Mesendoderm (in vitro differentiated cells): Measurements from ENCODE around the gene RBM19.
"Not testable (repeated sequence)": the region's sequence is repeated elsewhere in the genome, so short reads cannot be mapped to it uniquely, and the experiment has no call there.

Experiments used
- DNase-seq: peaks from one replicate; pipeline ENCODE4 v3.0.0; 2013
- H2AK5ac ChIP-seq: 2 replicates; pipeline ENCODE4 v1.6.1; 2013; ENCODE audit warnings: low read length, inconsistent platforms
- H2BK120ac ChIP-seq: 2 replicates; pipeline ENCODE4 v1.6.1; 2013; ENCODE audit warnings: low read depth, mild to moderate bottlenecking, low read length, moderate library complexity, mixed read lengths
- H2BK15ac ChIP-seq: replicated peaks from 2 replicates; pipeline ENCODE4 v1.6.1; 2013; ENCODE audit warnings: low read depth, mild to moderate bottlenecking, moderate library complexity
- H2BK5ac ChIP-seq: 2 replicates; pipeline ENCODE4 v1.6.1; 2013; ENCODE audit warnings: low read length, inconsistent platforms
- H3K18ac ChIP-seq: 2 replicates; pipeline ENCODE4 v1.6.1; 2013; ENCODE audit warnings: mild to moderate bottlenecking, low read length, mixed read lengths
- H3K23ac ChIP-seq: one replicate; pipeline ENCODE4 v1.6.1; 2013; ENCODE audit warnings: low read length
- H3K27ac ChIP-seq: 2 replicates; pipeline ENCODE4 v1.5.1; 2013; ENCODE audit warnings: low read depth, mild to moderate bottlenecking, inconsistent platforms, low read length, moderate library complexity
- H3K27me3 ChIP-seq: 2 replicates; pipeline ENCODE4 v1.6.1; 2013; ENCODE audit warnings: low read length, control low read depth, mild to moderate bottlenecking, inconsistent platforms; ENCODE audit not compliant: insufficient read depth, poor library complexity
- H3K36me3 ChIP-seq: 2 replicates; pipeline ENCODE4 v1.6.1; 2013; ENCODE audit warnings: low read length, inconsistent platforms; ENCODE audit not compliant: control insufficient read depth, insufficient read depth
- H3K4ac ChIP-seq: one replicate; pipeline ENCODE4 v1.6.1; 2013; ENCODE audit warnings: low read depth, mild to moderate bottlenecking, low read length, moderate library complexity
- H3K4me1 ChIP-seq: 2 replicates; pipeline ENCODE4 v1.6.1; 2013; ENCODE audit warnings: low read depth, low read length, inconsistent platforms; ENCODE audit not compliant: control insufficient read depth
- H3K4me2 ChIP-seq: 2 replicates; pipeline ENCODE4 v1.6.1; 2013; ENCODE audit warnings: low read length
- H3K4me3 ChIP-seq: 2 replicates; pipeline ENCODE4 v1.5.1; 2013; ENCODE audit warnings: mild to moderate bottlenecking, low read length
- H3K56ac ChIP-seq: one replicate; pipeline ENCODE4 v1.6.1; 2013; ENCODE audit warnings: low read length
- H3K79me1 ChIP-seq: 2 replicates; pipeline ENCODE4 v1.6.1; 2013; ENCODE audit warnings: low read length, inconsistent platforms
- H3K79me2 ChIP-seq: 2 replicates; pipeline ENCODE4 v1.6.1; 2013; ENCODE audit warnings: mild to moderate bottlenecking, low read length; ENCODE audit not compliant: control insufficient read depth, insufficient read depth
- H3K9ac ChIP-seq: 2 replicates; pipeline ENCODE4 v1.6.1; 2013; ENCODE audit warnings: low read length, inconsistent platforms
- H4K5ac ChIP-seq: one replicate; pipeline ENCODE4 v1.6.1; 2013; ENCODE audit warnings: low read length
- H4K8ac ChIP-seq: one replicate; pipeline ENCODE4 v1.6.1; 2013; ENCODE audit warnings: low read depth, mild to moderate bottlenecking, control low read depth, low read length, moderate library complexity
- WGBS: extraction: QIAGEN DNeasy Blood & Tissue Kit; methylation state at CpG from one replicate; pipeline ENCODE4 v1.1.7; 2013; ENCODE audit warnings: low lambda C conversion rate, missing lambda C conversion rate; ENCODE audit not compliant: insufficient coverage; ENCODE audit errors: extremely low coverage; 5-methylcytosine and 5-hydroxymethylcytosine counted together

RBM19 gene

GRCh38 chr12:113905829-113906228 lies 60.3 kb downstream of the RBM19 start:
- H3K4ac ChIP-seq, result no peak overlapping the region
- no peak overlapping the region for H4K8ac ChIP-seq
- no peak overlapping the region for H2BK5ac ChIP-seq
- no peak overlapping the region for H4K5ac ChIP-seq
- WGBS, result no CpG with 5 or more reads among the region's 4 CpGs
- no peak overlapping the region for H3K18ac ChIP-seq
- H3K79me1 ChIP-seq, result no peaks in the 10 kb centered on the region
- no peak overlapping the region for H3K4me3 ChIP-seq
- H3K9ac ChIP-seq, result no peak overlapping the region
- no peak overlapping the region for H2AK5ac ChIP-seq
- H3K4me2 ChIP-seq, result no peak overlapping the region
- H3K4me1 ChIP-seq, result no peaks in the 10 kb centered on the region
- no peaks in the 10 kb centered on the region for H3K36me3 ChIP-seq
- DNase-seq, result no peak
- H3K23ac ChIP-seq, result no peak overlapping the region
- no peaks in the 10 kb centered on the region for H3K27me3 ChIP-seq
- no peak overlapping the region for H3K56ac ChIP-seq
- H2BK15ac ChIP-seq, result no peak overlapping the region
- no peak overlapping the region for H2BK120ac ChIP-seq
- no peaks in the 10 kb centered on the region for H3K79me2 ChIP-seq
- no peak overlapping the region for H3K27ac ChIP-seq

- H3K56ac ChIP-seq, result no peak overlapping the region
- no peak overlapping the region for H2BK5ac ChIP-seq
- no peak overlapping the region for H3K4me2 ChIP-seq
- H2BK15ac ChIP-seq, result no peak overlapping the region
- H3K23ac ChIP-seq, result no peak overlapping the region
- H2BK120ac ChIP-seq, result no peak overlapping the region
- no peaks in the 10 kb centered on the region for H3K79me1 ChIP-seq
- H2AK5ac ChIP-seq, result no peak overlapping the region
- no CpG with 5 or more reads among the region's 4 CpGs for WGBS
- H3K4me1 ChIP-seq, result no peaks in the 10 kb centered on the region
- H3K18ac ChIP-seq, result no peak overlapping the region
- no peaks in the 10 kb centered on the region for H3K36me3 ChIP-seq
- DNase-seq, result no peak
- H4K8ac ChIP-seq, result no peak overlapping the region
- H3K4ac ChIP-seq, result no peak overlapping the region
- H3K9ac ChIP-seq, result no peak overlapping the region
- no peak overlapping the region for H3K4me3 ChIP-seq
- no peaks in the 10 kb centered on the region for H3K79me2 ChIP-seq
- no peaks in the 10 kb centered on the region for H3K27me3 ChIP-seq
- no peak overlapping the region for H4K5ac ChIP-seq
- no peak overlapping the region for H3K27ac ChIP-seq
Measured at GRCh38 chr12:113903381-113903863, 62.7 kb downstream of the RBM19 start.

GRCh38 chr12:113901319-113901718 lies 64.8 kb downstream of the RBM19 start:
- H2BK120ac ChIP-seq, H3K79me2 ChIP-seq, H4K5ac ChIP-seq, H3K27me3 ChIP-seq, H3K4me3 ChIP-seq, H4K8ac ChIP-seq, H3K4me1 ChIP-seq, H3K36me3 ChIP-seq, H3K56ac ChIP-seq, H3K23ac ChIP-seq, H2BK15ac ChIP-seq, H3K79me1 ChIP-seq, H3K27ac ChIP-seq, H2AK5ac ChIP-seq, H3K4ac ChIP-seq, H3K18ac ChIP-seq, DNase-seq, H3K9ac ChIP-seq, H2BK5ac ChIP-seq, H3K4me2 ChIP-seq: not testable (repeated sequence)
- WGBS, result no CpG with 5 or more reads among the region's 6 CpGs

GRCh38 chr12:113900716-113901115 lies 65.4 kb downstream of the RBM19 start:
- Histone ChIP-seq H2BK15ac (no peak overlapping the region), H3K4me2 (no peak overlapping the region), H3K27ac (no peak overlapping the region), H2BK5ac (no peak overlapping the region), H3K18ac (no peak overlapping the region), H3K79me2 (no peaks in the 10 kb centered on the region), H3K4me3 (no peak overlapping the region), H4K8ac (no peak overlapping the region), H3K4me1 (no peaks in the 10 kb centered on the region), H3K23ac (no peak overlapping the region), H2AK5ac (no peak overlapping the region), H2BK120ac (no peak overlapping the region), H3K36me3 (no peaks in the 10 kb centered on the region), H3K56ac (no peak overlapping the region), H3K79me1 (no peaks in the 10 kb centered on the region), H3K4ac (no peak overlapping the region), H4K5ac (no peak overlapping the region), H3K27me3 (no peaks in the 10 kb centered on the region), H3K9ac (no peak overlapping the region)
- DNase-seq, result no peak
- WGBS, result no CpG with 5 or more reads among the region's 2 CpGs

- peak overlapping the region; percentile 83 for H3K23ac ChIP-seq
- no peaks in the 10 kb centered on the region for H3K27me3 ChIP-seq
- no peak overlapping the region for H3K4me2 ChIP-seq
- H3K18ac ChIP-seq, result no peak overlapping the region
- no CpG with 5 or more reads among the region's 32 CpGs for WGBS
- no peak overlapping the region for H4K8ac ChIP-seq
- H2BK120ac ChIP-seq, result no peak overlapping the region
- no peaks in the 10 kb centered on the region for H3K4me1 ChIP-seq
- H4K5ac ChIP-seq, result no peak overlapping the region
- peak overlapping the region; percentile 7 for H3K9ac ChIP-seq
- H3K36me3 ChIP-seq, result no peaks in the 10 kb centered on the region
- no peak overlapping the region for H3K4ac ChIP-seq
- no peak overlapping the region for H3K27ac ChIP-seq
- peak overlapping the region; percentile 27 for H3K56ac ChIP-seq
- H2AK5ac ChIP-seq, result no peak overlapping the region
- H2BK5ac ChIP-seq, result no peak overlapping the region
- H3K79me1 ChIP-seq, result no peaks in the 10 kb centered on the region
- H3K4me3 ChIP-seq, result no peak overlapping the region
- no peaks in the 10 kb centered on the region for H3K79me2 ChIP-seq
- peak; percentile 40 for DNase-seq
- H2BK15ac ChIP-seq, result no peak overlapping the region
Measured at GRCh38 chr12:113899561-113900471, 66.3 kb downstream of the RBM19 start.
